ENCODE results near the gene MGAM2. TPM values are rescaled to one million over a fixed set of nuclear protein-coding genes. Genes with fewer than 3 reads are reported as not detected.

The MGAM2 gene
- total RNA-seq, 4 donors from 2014 or later = 0.16 to 0.51 (median 0.38) TPM; not detected in 1

DNA sequence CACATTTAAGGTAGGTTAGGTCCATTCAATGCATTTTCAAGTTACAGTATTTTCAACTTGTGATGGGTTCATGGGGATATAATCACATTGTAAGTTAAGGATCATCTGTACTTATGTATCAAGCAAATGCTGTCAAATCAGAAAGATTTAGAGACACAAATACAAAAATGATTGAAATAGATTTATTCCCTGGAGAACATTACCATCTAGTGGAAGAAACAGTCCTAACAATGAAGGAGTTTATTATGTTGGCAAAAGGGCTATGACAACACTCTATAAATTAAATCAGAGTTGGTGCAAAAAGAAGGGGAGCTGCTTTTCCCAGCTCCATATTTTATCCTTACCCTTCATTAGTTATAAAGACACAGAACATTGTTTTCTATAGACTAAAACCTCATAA lies 77.3 kb downstream of the MGAM2 start:
- no peak for TF ChIP-seq CTCF (IDR thresholded peaks at IDR 0.05; ENCODE audit: low read depth)

DNA sequence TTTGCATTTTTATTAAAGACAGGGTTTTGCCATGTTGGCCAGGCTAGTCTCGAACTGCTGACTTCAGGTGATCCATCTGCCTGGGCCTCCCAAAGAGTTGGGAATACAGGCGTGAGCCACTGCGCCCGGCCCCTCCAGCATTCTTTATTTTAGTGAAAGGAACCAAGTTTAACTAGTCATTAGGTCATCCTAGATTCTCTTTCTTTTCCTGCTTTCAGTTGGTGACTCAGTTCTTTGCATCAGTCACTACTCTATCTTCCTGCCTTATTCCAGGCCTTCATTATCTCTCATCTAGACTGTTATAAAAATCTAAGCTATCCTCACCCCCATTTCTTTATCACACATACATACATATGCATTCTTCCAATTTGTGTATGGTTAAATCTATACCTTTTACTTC lies 82.7 kb downstream of the MGAM2 start:
- TF ChIP-seq CTCF (IDR thresholded peaks at IDR 0.05; ENCODE audit: low read depth) = no peak

- no peak for TF ChIP-seq CTCF (IDR thresholded peaks at IDR 0.05; ENCODE audit: low read depth)
These were observed 84.7 kb downstream of the MGAM2 start for GRCh38 chr7:142196066-142196840.

- TF ChIP-seq CTCF (IDR thresholded peaks at IDR 0.05; ENCODE audit: low read depth) = no peak
These were observed 88.7 kb downstream of the MGAM2 start for GRCh38 chr7:142200206-142200605.

GRCh38 chr7:142228537-142229104 lies 117.1 kb downstream of the MGAM2 start:
- TF ChIP-seq CTCF (IDR thresholded peaks at IDR 0.05; ENCODE audit: low read depth) = no peak

DNA sequence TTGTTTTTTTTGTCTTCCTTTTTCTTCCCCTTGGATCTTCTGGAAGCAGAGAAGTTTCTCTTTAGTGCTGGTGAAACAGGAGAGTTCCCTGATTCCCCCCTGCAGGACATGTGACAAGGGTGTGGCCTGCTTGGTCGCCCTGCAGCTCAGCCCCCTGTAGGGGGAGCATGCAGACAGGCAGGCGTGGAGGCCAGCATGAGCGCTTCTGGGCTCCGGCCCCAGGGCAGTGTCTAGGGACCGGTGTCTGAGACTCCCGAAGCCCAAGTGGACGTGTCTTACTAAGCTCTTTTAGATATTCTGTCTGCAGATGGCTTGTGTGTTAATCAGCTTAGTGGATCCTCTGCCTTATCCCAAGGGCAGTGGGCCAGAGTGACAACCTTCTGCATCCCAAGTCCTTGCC lies 120.2 kb downstream of the MGAM2 start:
- no peak for TF ChIP-seq CTCF (IDR thresholded peaks at IDR 0.05; ENCODE audit: low read depth)

- TF ChIP-seq CTCF (IDR thresholded peaks at IDR 0.05; ENCODE audit: low read depth) = no peak
These were observed 129.0 kb downstream of the MGAM2 start for GRCh38 chr7:142240546-142240945.

Measured in subcutaneous adipose tissue (tissue), 4 donors.